HG02642 (cell line): ENCODE measurements around the gene RAB9A.

Experiments
- ATAC-seq: cut with Tn5 transposase; IDR thresholded peaks from one replicate; pipeline ENCODE4 v1.9.1; 2021; ENCODE audit warnings: mild to moderate bottlenecking; ENCODE audit not compliant: unreplicated experiment, poor library complexity

Gene RAB9A

GRCh38 chrX:13734278-13735172 is 45.6 kb downstream of the RAB9A start, which contains the start of the genes OFD1 and TRAPPC2:
Gene OFD1 (plus strand): TSS chrX:13734748. CDS start chrX:13735072, 324 bp downstream.
Gene TRAPPC2 (minus strand): TSS chrX:13734620. CDS start chrX:13719963, 14,657 bp downstream.
- peak; percentile 91 for ATAC-seq

DNA sequence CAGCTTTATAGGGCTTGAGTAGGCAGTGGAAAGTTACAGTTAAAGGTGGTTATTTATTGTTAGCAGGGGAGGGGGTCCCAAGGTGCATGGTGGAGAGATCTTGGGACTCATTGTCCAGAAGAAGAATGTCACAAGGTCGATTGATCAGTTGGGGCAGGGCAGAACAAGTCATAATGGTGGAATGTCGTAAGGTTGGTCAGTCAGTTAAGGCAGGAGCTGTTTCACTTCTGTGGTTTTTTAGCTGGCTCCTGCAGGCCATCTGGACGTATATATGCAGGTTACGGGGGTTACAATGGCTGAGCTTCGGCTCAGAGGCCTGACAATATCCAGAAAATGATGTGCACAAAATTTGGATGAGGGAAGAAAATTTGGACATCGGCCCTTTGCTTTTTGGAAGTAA is 52.8 kb downstream of the RAB9A start:
- ATAC-seq: no peak

DNA sequence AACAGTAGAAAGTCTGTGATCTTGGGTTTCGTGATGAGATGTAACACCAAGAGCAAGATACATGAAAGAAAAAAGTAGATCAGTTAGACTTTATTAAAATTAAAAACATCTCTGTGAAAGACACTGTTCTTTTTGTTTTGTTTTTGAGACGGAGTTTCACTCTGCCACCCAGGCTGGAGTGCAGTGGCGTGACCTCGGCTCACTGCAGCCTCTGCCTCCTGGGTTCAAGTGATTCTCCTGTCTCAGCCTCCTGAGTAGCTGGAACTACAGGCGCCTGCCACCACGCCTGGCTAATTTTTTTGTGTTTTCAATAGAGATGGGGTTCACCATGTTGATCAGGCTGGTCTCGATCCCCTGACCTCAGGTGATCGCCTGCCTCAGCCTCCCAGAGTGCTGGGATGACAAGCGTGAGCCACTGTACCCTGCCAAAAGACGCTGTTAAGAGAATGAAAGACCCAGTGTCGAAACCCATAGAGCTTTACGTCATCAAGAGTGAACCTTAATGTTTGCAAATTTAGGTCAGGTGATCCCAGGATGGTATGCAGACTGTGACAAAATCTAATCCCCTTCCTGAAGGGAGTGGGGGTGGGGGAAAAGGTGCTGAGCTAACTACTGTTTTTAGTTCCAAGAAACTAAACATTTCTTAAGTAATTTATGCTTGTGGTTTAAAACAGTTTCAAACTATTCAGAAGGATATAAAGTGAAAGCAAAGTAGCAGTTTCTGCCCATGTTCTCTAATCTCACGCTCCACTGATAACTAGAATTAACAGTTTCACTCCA is 53.7 kb downstream of the RAB9A start:
- ATAC-seq: peak; percentile 95

- no peak for ATAC-seq
Measured at GRCh38 chrX:13747836-13748235, 58.9 kb downstream of the RAB9A start.

DNA sequence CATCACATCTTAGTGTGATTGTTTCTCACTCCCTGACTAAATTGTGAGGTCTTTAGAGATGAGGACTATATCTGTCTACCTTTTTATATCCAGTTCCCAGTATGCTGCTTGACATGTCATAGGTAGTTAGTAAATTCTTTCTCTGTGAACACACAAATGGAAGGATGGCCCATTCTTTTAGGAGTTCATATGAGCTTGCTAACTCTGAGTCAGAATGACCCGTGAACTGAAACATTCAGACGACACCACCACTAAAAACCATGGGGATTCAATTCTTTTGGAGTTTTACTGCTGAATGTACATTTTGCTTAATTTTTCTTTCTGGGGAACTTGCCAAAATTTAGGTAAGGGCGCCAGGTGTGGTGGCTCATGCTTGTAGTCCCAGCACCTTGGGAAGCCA is 59.6 kb downstream of the RAB9A start:
- no peak for ATAC-seq

DNA sequence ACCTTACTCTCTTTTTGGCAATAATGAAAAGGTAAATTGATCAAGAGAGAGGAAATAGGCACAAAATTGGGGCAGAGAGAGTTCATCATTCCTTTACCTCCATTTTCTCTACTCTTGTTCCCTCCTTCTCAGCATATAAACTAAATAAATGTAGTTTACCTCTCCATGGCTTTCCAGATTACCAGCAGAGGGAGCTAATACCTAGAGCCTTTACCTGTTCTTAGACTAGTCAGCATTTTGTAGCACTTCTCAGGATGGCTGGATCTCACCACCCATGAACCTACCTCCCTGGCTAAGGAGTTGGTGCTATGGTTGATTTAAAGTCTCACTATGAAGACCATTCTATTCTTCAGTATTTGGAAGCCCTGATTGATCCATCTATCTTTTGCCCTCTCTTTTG is 61.3 kb downstream of the RAB9A start:
- no peak for ATAC-seq

DNA sequence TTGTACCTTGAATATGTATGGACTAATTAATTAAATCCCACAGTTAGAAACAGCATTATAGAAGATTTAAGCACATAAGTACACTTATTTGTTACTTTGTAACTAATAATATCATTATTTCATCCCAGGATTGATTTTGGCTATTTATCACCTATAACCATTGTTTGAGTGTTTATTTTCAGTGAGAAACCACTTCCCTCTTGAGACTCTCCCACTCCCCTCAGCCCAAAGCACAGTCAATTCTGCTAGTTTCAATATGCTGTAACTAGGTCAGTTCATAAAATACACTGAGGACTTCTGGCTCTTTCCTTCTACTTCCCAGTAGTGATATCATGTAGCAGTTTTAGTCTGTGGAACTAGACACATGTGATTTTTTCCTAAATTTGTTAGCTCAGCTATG is 61.9 kb downstream of the RAB9A start:
- no peak for ATAC-seq

GRCh38 chrX:13752141-13752540 is 63.2 kb downstream of the RAB9A start:
- no peak for ATAC-seq

- peak; percentile 54 for ATAC-seq
Measured at GRCh38 chrX:13752646-13753045, 63.7 kb downstream of the RAB9A start.

DNA sequence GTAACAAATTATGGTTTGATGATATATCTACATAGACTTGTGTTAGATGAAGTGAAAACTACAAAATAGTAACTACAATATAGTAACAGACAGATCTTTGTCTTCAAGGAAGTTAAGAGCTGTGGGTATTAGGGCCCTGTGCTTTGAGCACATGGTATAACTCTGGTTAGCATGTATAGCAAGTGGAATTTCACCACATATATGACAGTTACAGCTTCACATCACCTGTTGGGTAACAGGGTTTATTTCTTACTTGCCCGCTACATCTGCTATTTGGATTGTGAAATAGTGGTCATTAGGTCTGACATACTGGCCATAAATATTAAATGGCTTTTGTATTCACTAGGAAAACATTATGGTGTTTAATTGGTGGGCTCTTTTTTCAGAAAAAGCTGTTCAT is 65.8 kb downstream of the RAB9A start:
- ATAC-seq: no peak

- no peak for ATAC-seq
Measured at GRCh38 chrX:13755254-13755653, 66.3 kb downstream of the RAB9A start.

DNA sequence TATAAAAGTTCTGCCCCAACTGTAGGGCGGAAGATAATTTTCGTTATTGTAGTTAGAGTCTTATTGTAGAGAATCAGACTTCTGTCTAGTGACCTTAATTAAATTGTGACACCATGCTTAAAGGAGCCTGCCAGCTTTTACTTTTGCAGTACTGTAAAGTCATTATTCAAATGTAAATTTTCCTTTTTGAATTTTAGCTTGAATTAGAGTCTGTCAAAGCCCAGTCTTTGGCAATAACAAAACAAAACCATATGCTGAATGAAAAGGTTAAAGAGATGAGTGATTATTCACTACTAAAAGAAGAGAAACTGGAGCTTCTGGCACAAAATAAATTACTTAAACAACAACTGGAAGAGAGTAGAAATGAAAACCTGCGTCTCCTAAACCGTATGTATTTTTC is 67.5 kb downstream of the RAB9A start:
- no peak for ATAC-seq

DNA sequence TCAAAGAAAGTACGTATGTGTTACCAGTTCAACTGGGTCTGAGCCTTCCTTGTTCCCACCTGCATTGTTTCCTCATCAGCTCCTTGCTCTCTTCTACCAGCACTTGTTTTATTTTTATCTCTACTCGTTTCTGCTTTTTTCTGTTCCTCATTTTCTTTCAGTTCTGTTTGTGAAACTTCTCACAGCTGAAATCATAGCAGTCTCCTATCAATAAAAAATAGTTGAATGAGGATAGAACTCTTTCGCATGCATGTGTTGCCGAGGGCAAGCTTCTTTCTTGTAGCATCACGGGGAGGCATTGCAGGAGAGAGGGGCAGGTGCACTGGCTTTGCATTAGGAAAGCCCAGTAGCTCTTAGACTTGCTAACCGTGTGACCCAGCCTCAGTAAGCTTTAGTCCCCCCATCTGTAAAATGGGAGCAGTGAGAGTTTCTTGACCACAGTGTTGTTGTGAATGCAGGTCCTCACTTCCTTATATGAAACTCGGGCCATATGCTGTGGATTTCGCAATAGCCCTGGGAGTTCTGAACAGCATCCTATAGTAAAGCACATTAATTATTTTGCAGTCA is 70.3 kb downstream of the RAB9A start:
- ATAC-seq: peak; percentile 64
